CD4-positive, CD25-positive, alpha-beta regulatory T cell (primary cell): ENCODE measurements around the gene GLRX5. TPM values are rescaled to one million over a fixed set of nuclear protein-coding genes. Genes with fewer than 3 reads are reported as not detected.

Experiments
- ATAC-seq, 2 donors: fragments of 150-1000 bp; cut with Tn5 transposase; one replicate each; pipeline ENCODE4 v1.10.0; 2021; ENCODE audit warnings: low read depth in 2 of 2, moderate number of reproducible peaks in 2 of 2, moderate library complexity in 1 of 2
- DNase-seq, 3 donors: peaks; one replicate each; pipeline versions ENCODE4 v3.0.0 to v3.0.0-alpha.2; 2012 to 2022; ENCODE audit warnings: mixed read lengths in 1 of 3
- H3K27ac ChIP-seq: one replicate; pipeline ENCODE4 v1.7.0; 2013; ENCODE audit warnings: mild to moderate bottlenecking, low read length; ENCODE audit not compliant: insufficient read depth, poor library complexity, severe bottlenecking
- H3K27me3 ChIP-seq: one replicate; pipeline ENCODE4 v1.7.0; 2013; ENCODE audit warnings: low read length; ENCODE audit not compliant: control insufficient read depth, insufficient read depth
- H3K36me3 ChIP-seq: one replicate; pipeline ENCODE4 v1.7.0; 2013; ENCODE audit warnings: mild to moderate bottlenecking, low read length, moderate library complexity; ENCODE audit not compliant: control insufficient read depth, insufficient read depth
- H3K4me1 ChIP-seq: 2 replicates; pipeline ENCODE4 v1.7.0; 2013; ENCODE audit warnings: mild to moderate bottlenecking, low read length; ENCODE audit not compliant: insufficient read depth, control insufficient read depth, poor library complexity, severe bottlenecking
- H3K4me3 ChIP-seq: one replicate; pipeline ENCODE4 v1.7.0; 2013; ENCODE audit warnings: low read depth, mild to moderate bottlenecking, low read length, moderate library complexity
- H3K9me3 ChIP-seq, 2 experiments: 1 replicate in 1 of 2; 2 replicates in 1 of 2; pipeline ENCODE4 v1.7.0; 2013; ENCODE audit warnings: low read length in 2 of 2, mild to moderate bottlenecking in 1 of 2, moderate library complexity in 1 of 2; ENCODE audit not compliant: control insufficient read depth in 2 of 2
- H3K27ac Mint-ChIP-seq, 3 donors: one replicate each; pipeline ENCODE4 v1.8.0; 2020 to 2022; ENCODE audit warnings: mild to moderate bottlenecking in 3 of 3, mixed read lengths in 3 of 3, moderate library complexity in 2 of 3
- H3K27me3 Mint-ChIP-seq: one replicate; pipeline ENCODE4 v1.8.0; 2022; ENCODE audit warnings: mild to moderate bottlenecking, mixed read lengths
- H3K36me3 Mint-ChIP-seq: one replicate; pipeline ENCODE4 v1.8.0; 2020; ENCODE audit warnings: mixed read lengths
- H3K4me1 Mint-ChIP-seq, 4 donors: one replicate each; pipeline ENCODE4 v1.8.0; 2020 to 2022; ENCODE audit warnings: mixed read lengths in 4 of 4, mild to moderate bottlenecking in 1 of 4
- H3K4me3 Mint-ChIP-seq, 4 donors: one replicate each; pipeline ENCODE4 v1.8.0; 2020 to 2022; ENCODE audit warnings: mild to moderate bottlenecking in 4 of 4, mixed read lengths in 4 of 4, moderate library complexity in 3 of 4
- H3K9me3 Mint-ChIP-seq, 7 donors: one replicate each; pipeline ENCODE4 v1.8.0; 2020 to 2022; ENCODE audit warnings: mixed read lengths in 7 of 7, mild to moderate bottlenecking in 3 of 7, moderate library complexity in 2 of 7
- polyA plus RNA-seq, 4 donors: library from polyadenylated mRNA; unstranded; fragments of 300-500 nt; fragmentation: Illumina TruSeq; gene quantifications; one replicate each; pipeline ENCODE4 v1.2.3, GENCODE V29; 2021
- total RNA-seq: library from RNA; stranded (reverse); gene quantifications from one replicate; pipeline ENCODE4 v1.2.3, GENCODE V29; 2022

The GLRX5 gene
- total and polyA plus RNA-seq, 5 donors from 2014 or later, result 18.1 to 71.9 (median 55.7) TPM

GRCh38 chr14:95526483-95527386 lies 8.1 kb upstream of the GLRX5 start:
- H3K4me3 ChIP-seq, result no peak overlapping the region
- H3K4me1 ChIP-seq, result peaks cover 57% of the 10 kb centered on the region
- Mint-ChIP-seq H3K27me3 (no peaks in the 10 kb centered on the region), H3K4me3 (peak overlapping the region in 3 of 4 donors; percentile 44 to 86 (median 55)), H3K9me3 (no peaks in the 10 kb centered on the region), H3K27ac (peak overlapping the region; percentile 82 to 99 (median 96)), H3K4me1 (peaks cover 30 to 80% (median 67%) of the 10 kb centered on the region in 4 donors), H3K36me3 (no peaks in the 10 kb centered on the region)
- H3K36me3 ChIP-seq, result peaks cover 2% of the 10 kb centered on the region
- no peaks in the 10 kb centered on the region for H3K9me3 ChIP-seq
- no peak for ATAC-seq
- no peak for DNase-seq
- peak overlapping the region; percentile 34 for H3K27ac ChIP-seq
- no peaks in the 10 kb centered on the region for H3K27me3 ChIP-seq

GRCh38 chr14:95527387-95528002 lies 7.4 kb upstream of the GLRX5 start:
- H3K4me3 Mint-ChIP-seq, result peak overlapping the region in 3 of 4 donors; percentile 44 to 86 (median 55)
- no peak for ATAC-seq
- no peaks in the 10 kb centered on the region for H3K27me3 Mint-ChIP-seq
- no peak overlapping the region for H3K4me3 ChIP-seq
- peak overlapping the region; percentile 64 to 96 (median 80) for H3K27ac Mint-ChIP-seq
- peak overlapping the region; percentile 34 for H3K27ac ChIP-seq
- no peaks in the 10 kb centered on the region for H3K9me3 ChIP-seq
- no peaks in the 10 kb centered on the region for H3K27me3 ChIP-seq
- peaks cover 35 to 80% (median 67%) of the 10 kb centered on the region in 4 donors for H3K4me1 Mint-ChIP-seq
- peaks cover 57% of the 10 kb centered on the region for H3K4me1 ChIP-seq
- H3K36me3 ChIP-seq, result peaks cover 2% of the 10 kb centered on the region
- no peaks in the 10 kb centered on the region for H3K9me3 Mint-ChIP-seq
- DNase-seq, result peak in 2 of 3 donors; percentile 52 to 77
- peaks cover 3% of the 10 kb centered on the region for H3K36me3 Mint-ChIP-seq

- peak overlapping the region in 2 of 3 donors; percentile 58 to 71 for H3K27ac Mint-ChIP-seq
- Histone ChIP-seq H3K36me3 (peaks cover 2% of the 10 kb centered on the region), H3K27ac (no peak overlapping the region), H3K9me3 (no peaks in the 10 kb centered on the region), H3K27me3 (no peaks in the 10 kb centered on the region), H3K4me3 (no peak overlapping the region), H3K4me1 (peaks cover 56% of the 10 kb centered on the region)
- no peak for DNase-seq
- no peaks in the 10 kb centered on the region for H3K9me3 Mint-ChIP-seq
- H3K4me1 Mint-ChIP-seq, result peaks cover 31 to 76% (median 63%) of the 10 kb centered on the region in 4 donors
- no peak for ATAC-seq
- peaks cover 3% of the 10 kb centered on the region for H3K36me3 Mint-ChIP-seq
- no peaks in the 10 kb centered on the region for H3K27me3 Mint-ChIP-seq
- peak overlapping the region in 1 of 4 donors; percentile 42 for H3K4me3 Mint-ChIP-seq
Measured at GRCh38 chr14:95529216-95529615, 5.6 kb upstream of the GLRX5 start.

DNA sequence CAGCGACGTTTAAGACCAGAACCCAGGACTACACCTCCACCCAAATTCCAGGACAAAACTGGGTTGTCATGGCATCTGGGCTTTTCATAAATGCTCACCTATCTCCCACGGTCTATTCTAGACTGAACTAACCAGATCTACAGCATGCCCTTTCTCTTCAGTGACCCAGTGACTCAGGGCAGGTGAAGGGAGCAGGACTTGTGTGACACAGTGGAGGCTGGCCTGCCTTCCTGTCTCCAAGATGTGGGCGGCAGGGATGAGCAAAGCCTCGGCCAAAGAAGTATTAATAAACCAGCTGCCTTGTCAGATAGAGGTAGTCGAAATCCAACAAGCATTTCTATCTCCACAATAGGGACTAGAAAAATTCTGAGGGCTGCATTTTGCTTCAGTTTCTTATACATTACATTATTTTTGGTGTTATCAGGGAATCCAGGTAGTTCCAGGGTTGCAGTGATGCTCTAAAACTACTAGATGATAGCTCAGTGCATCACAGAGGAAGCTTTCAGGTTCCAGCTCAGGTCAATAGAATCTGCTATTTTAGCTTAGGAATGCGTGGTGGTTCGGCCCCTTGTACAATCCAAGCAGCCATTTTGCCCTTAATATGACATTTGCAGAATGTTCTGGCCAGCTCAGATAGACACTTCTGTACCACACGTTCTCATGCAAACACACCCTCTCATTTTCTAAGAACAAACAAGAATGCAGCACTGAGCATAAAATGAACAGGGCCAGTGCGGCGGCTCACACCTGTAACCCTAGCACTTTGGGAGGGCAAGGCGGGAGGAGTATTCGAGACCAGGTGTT lies 4.2 kb upstream of the GLRX5 start:
- H3K4me3 Mint-ChIP-seq, result peak overlapping the region in 3 of 4 donors; percentile 12 to 38 (median 24)
- no peak for ATAC-seq

DNA sequence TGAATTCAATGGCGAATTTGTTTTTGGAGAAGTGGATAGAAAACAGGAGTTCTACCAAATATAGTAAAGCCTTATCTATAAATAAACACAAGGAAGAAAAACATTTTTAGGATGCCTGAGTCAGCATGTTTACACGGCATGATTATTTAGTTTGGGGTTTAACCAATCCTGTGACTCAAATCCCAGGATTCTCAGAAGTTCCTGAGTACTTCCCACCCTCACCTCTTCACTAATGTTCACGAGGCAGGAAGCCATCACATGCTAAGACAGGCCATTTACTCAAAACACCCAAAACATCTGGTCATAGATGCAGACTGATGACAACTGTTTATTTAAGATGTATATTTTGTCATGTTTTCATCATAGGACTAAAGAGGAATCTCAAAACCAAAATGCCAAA lies 3.4 kb upstream of the GLRX5 start:
- Mint-ChIP-seq H3K4me1 (peaks cover 37 to 71% (median 58%) of the 10 kb centered on the region in 4 donors), H3K27ac (peak overlapping the region in 2 of 3 donors; percentile 24 to 48), H3K9me3 (peaks cover 0 to 3% (median 0%) of the 10 kb centered on the region in 7 donors), H3K4me3 (no peak overlapping the region), H3K27me3 (no peaks in the 10 kb centered on the region), H3K36me3 (peaks cover 3% of the 10 kb centered on the region)
- Histone ChIP-seq H3K27me3 (no peaks in the 10 kb centered on the region), H3K4me1 (peaks cover 53% of the 10 kb centered on the region), H3K4me3 (peak overlapping the region; percentile 4), H3K36me3 (peaks cover 2% of the 10 kb centered on the region), H3K27ac (no peak overlapping the region), H3K9me3 (no peaks in the 10 kb centered on the region)
- DNase-seq (peak in 1 of 3 donors; percentile 22), ATAC-seq (no peak)

More for the DNA sequence above, 4.2 kb upstream of the GLRX5 start:
- Mint-ChIP-seq H3K27ac (peak overlapping the region; percentile 28 to 78 (median 62)), H3K36me3 (peaks cover 3% of the 10 kb centered on the region), H3K9me3 (peaks cover 0 to 3% (median 0%) of the 10 kb centered on the region in 7 donors), H3K27me3 (no peaks in the 10 kb centered on the region), H3K4me1 (peaks cover 33 to 71% (median 56%) of the 10 kb centered on the region in 4 donors)
- H3K27ac ChIP-seq, result no peak overlapping the region
- H3K4me3 ChIP-seq, result no peak overlapping the region
- no peak for DNase-seq
- no peaks in the 10 kb centered on the region for H3K27me3 ChIP-seq
- no peaks in the 10 kb centered on the region for H3K9me3 ChIP-seq
- H3K4me1 ChIP-seq, result peaks cover 51% of the 10 kb centered on the region
- H3K36me3 ChIP-seq, result peaks cover 2% of the 10 kb centered on the region

DNA sequence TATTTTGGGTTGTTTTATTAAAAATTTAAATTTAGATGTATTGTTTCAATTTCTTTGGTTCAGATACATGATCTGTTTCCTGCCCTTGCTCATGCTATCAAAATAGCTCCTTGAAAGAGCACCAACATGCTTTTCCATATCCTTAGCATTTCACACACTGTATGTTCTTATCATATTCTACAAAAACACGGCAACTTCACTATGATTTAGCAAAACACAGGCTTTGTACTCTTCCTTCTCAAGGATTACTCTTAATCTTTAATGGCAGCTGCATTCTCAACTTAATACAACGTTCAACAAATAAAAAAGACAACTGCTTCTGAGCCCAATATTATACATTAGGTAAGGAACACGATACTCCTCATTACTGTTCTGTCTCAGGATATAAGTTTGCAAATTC lies 2.9 kb upstream of the GLRX5 start:
- H3K4me1 ChIP-seq, result peaks cover 54% of the 10 kb centered on the region

GRCh38 chr14:95533391-95533821 lies 1.4 kb upstream of the GLRX5 start:
- Mint-ChIP-seq H3K36me3 (peaks cover 3% of the 10 kb centered on the region), H3K4me3 (peak overlapping the region; percentile 90 to 96 (median 94)), H3K9me3 (peaks cover 0 to 3% (median 0%) of the 10 kb centered on the region in 7 donors), H3K4me1 (peaks cover 39 to 70% (median 63%) of the 10 kb centered on the region in 4 donors), H3K27ac (peak overlapping the region; percentile 53 to 98 (median 79)), H3K27me3 (no peaks in the 10 kb centered on the region)
- peak overlapping the region; percentile 81 for H3K4me3 ChIP-seq
- H3K9me3 ChIP-seq, result no peaks in the 10 kb centered on the region
- ATAC-seq (no peak), DNase-seq (peak in 1 of 3 donors; percentile 31)
- H3K4me1 ChIP-seq, result peaks cover 58% of the 10 kb centered on the region
- H3K27ac ChIP-seq, result peak overlapping the region; percentile 93
- no peaks in the 10 kb centered on the region for H3K27me3 ChIP-seq
- H3K36me3 ChIP-seq, result peaks cover 2% of the 10 kb centered on the region

More for the DNA sequence above, 2.9 kb upstream of the GLRX5 start:
- H3K36me3 ChIP-seq, result peaks cover 2% of the 10 kb centered on the region
- no peaks in the 10 kb centered on the region for H3K27me3 ChIP-seq
- ATAC-seq (no peak), DNase-seq (no peak)
- H3K9me3 ChIP-seq, result no peaks in the 10 kb centered on the region
- Mint-ChIP-seq H3K27me3 (no peaks in the 10 kb centered on the region), H3K4me3 (peak overlapping the region; percentile 70 to 96 (median 94)), H3K9me3 (peaks cover 0 to 3% (median 0%) of the 10 kb centered on the region in 7 donors), H3K4me1 (peaks cover 39 to 71% (median 59%) of the 10 kb centered on the region in 4 donors), H3K27ac (peak overlapping the region in 2 of 3 donors; percentile 24 to 88), H3K36me3 (peaks cover 3% of the 10 kb centered on the region)
- H3K4me3 ChIP-seq, result peak overlapping the region; percentile 81
- no peak overlapping the region for H3K27ac ChIP-seq
